Measurements from ENCODE around the gene MYO9A. TPM values are rescaled to one million over a fixed set of nuclear protein-coding genes. Genes with fewer than 3 reads are reported as not detected.

MYO9A gene
- total RNA-seq, 1 donor: 59.0 TPM

- DNase-seq (ENCODE audit: insufficient read length, low spot score, missing footprints): peak; percentile 93
- H3K9me3 ChIP-seq (ENCODE audit: low read depth, low read length): no peaks in the 10 kb centered on the region
- no peak for TF ChIP-seq CTCF (IDR thresholded peaks at IDR 0.05; ENCODE audit: extremely low read depth, low read depth, low read length)
Observed at GRCh38 chr15:71812966-71813722, 304.8 kb downstream of the MYO9A start.

GRCh38 chr15:71811752-71812735 lies 305.9 kb downstream of the MYO9A start:
- no peak overlapping the region for H2AFZ ChIP-seq (ENCODE audit: low read length)
- H3K79me2 ChIP-seq (ENCODE audit: insufficient read depth, low read length): no peaks in the 10 kb centered on the region
- peak; percentile 53 for DNase-seq (ENCODE audit: insufficient read length, low spot score, missing footprints)
- no peaks in the 10 kb centered on the region for H3K36me3 ChIP-seq (ENCODE audit: insufficient read depth, low read length)
- no peaks in the 10 kb centered on the region for H3K9me3 ChIP-seq (ENCODE audit: low read depth, low read length)
- H3K4me1 ChIP-seq (ENCODE audit: insufficient read depth, low read length): peaks cover 11% of the 10 kb centered on the region
- no peak overlapping the region for H3K4me2 ChIP-seq (ENCODE audit: insufficient read depth, low read length)
- no peak for TF ChIP-seq CTCF (IDR thresholded peaks at IDR 0.05; ENCODE audit: extremely low read depth, low read depth, low read length)
- no peaks in the 10 kb centered on the region for H4K20me1 ChIP-seq (ENCODE audit: insufficient read depth, low read length)
- H3K27ac ChIP-seq (ENCODE audit: low read depth, low read length): no peak overlapping the region
- no peak overlapping the region for H3K4me3 ChIP-seq (ENCODE audit: insufficient read depth, low read length)
- peaks cover 6% of the 10 kb centered on the region for H3K27me3 ChIP-seq (ENCODE audit: insufficient read depth, low read length)

More at GRCh38 chr15:71812966-71813722, 304.8 kb downstream of the MYO9A start:
- H3K27me3 ChIP-seq (ENCODE audit: insufficient read depth, low read length): peaks cover 6% of the 10 kb centered on the region
- no peak overlapping the region for H3K27ac ChIP-seq (ENCODE audit: low read depth, low read length)
- H3K36me3 ChIP-seq (ENCODE audit: insufficient read depth, low read length): no peaks in the 10 kb centered on the region
- H4K20me1 ChIP-seq (ENCODE audit: insufficient read depth, low read length): no peaks in the 10 kb centered on the region
- no peak overlapping the region for H3K4me2 ChIP-seq (ENCODE audit: insufficient read depth, low read length)
- H2AFZ ChIP-seq (ENCODE audit: low read length): no peak overlapping the region
- no peak overlapping the region for H3K4me3 ChIP-seq (ENCODE audit: insufficient read depth, low read length)
- H3K4me1 ChIP-seq (ENCODE audit: insufficient read depth, low read length): peaks cover 1% of the 10 kb centered on the region
- H3K79me2 ChIP-seq (ENCODE audit: insufficient read depth, low read length): no peaks in the 10 kb centered on the region

DNA sequence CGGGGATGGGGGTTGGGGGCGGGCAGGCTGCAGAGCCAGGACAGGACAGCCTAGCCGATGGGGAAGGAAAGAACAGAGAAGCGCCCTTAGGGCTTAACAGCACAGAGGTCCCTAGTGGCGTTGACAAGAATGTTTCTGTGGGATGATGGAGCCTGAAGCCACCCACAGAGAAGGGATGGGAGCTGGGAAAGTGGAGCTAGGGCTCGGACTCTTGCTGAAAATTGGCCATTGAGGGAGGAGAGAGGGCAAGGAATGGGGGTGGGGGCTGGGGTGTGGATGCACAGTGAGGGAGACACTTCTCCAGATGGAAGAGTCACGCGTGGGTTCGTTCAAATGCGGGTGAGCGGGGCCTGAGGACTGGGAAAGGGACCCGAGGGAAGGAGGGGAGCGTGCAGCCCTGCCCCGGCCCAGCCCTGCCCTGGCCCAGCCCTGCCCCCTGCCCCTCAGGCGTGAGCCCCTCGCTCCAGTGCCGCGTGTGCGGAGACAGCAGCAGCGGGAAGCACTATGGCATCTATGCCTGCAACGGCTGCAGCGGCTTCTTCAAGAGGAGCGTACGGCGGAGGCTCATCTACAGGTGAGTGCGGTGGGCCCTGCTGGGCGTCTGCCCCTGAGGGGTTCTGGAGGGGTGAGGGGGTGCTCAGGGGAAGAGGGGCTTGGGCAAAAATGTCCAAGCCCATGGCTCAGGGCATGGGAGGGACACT lies 306.8 kb downstream of the MYO9A start:
- Histone ChIP-seq H3K4me3 (ENCODE audit: insufficient read depth, low read length) (no peak overlapping the region), H3K79me2 (ENCODE audit: insufficient read depth, low read length) (no peaks in the 10 kb centered on the region), H3K36me3 (ENCODE audit: insufficient read depth, low read length) (no peaks in the 10 kb centered on the region), H3K4me1 (ENCODE audit: insufficient read depth, low read length) (peaks cover 14% of the 10 kb centered on the region), H3K27ac (ENCODE audit: low read depth, low read length) (no peak overlapping the region), H3K9me3 (ENCODE audit: low read depth, low read length) (no peaks in the 10 kb centered on the region), H3K27me3 (ENCODE audit: insufficient read depth, low read length) (peaks cover 6% of the 10 kb centered on the region), H3K4me2 (ENCODE audit: insufficient read depth, low read length) (no peak overlapping the region), H4K20me1 (ENCODE audit: insufficient read depth, low read length) (no peaks in the 10 kb centered on the region), H2AFZ (ENCODE audit: low read length) (no peak overlapping the region)
- DNase-seq (ENCODE audit: insufficient read length, low spot score, missing footprints): peak; percentile 66
- TF ChIP-seq CTCF (IDR thresholded peaks at IDR 0.05; ENCODE audit: extremely low read depth, low read depth, low read length): no peak
